Amniotic stem cell (primary cell): ENCODE data around the gene HNRNPUL2.

Experiments used
- DNase-seq: peaks from one replicate; lab custom pipeline; 2025; lab: John Stamatoyannopoulos, UW

HNRNPUL2 gene

DNA sequence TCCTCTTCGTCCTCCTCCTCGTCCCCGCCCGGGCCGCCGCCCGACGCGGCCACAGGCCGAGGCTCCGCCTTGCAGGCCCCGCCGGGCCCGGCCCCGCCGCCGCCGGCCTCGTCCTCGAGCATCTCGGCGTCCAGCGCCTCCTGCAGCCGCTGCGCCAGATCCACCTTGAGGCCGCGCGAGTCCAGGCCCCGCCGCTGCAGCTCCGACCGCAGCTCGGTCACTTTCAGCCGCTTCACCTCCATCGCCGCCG is 417 bp downstream of the HNRNPUL2 start:
- DNase-seq = no peak

DNA sequence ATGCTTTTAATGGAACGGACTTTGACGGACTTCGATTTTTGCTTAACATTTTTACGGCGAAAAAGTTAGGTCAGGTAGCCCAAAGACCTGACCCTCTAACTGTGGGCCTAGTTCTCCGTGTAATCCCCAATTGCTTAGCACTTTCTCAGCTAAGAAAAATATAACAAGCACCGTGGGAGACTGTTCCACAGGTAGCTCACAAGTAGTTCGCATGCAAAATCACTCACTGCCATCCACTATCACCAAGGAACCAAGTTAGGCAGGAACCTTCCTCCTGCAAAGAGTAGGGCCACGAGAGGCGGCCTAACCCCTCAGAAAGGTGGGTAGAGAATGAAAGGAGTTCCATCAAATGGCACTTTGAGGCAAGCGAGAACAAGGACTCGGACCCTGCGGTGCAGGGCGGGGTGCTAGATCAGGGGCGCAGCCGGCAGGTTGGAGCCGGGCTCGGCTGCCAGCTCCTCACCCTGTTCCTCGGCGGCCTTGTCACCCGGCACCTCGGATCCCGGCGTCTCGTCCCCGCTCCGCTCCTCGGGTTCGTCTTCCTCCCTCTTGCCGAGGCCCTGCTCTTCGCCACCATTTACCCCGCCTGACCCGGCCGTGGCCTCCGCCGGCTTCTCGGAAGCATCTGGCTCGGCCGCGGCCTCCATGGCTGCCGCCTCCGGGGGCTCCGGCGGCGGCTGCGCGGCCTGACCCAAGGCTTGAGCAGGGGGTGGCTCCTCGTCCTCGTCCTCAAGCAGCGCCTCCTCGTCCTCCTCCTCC is 922 bp downstream of the HNRNPUL2 start:
- no peak for DNase-seq

DNA sequence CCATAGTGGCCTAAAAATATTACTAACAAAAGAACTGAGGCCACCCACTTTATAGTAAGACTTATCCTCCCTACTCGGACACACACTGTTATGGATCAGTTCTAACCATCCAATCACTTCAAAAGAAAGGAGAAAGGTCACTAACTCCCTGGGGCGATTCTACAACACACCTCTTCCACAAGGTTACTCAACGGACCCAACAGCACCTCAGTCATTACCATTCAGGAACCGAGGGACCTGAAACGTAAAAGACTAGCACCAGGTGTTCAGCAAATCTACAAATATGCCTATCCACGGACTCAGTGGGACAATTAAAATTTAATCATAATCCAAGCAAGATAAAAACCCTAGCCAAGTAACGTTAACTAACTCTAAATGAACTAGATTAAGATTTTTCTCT is 1.6 kb downstream of the HNRNPUL2 start:
- DNase-seq = no peak

DNA sequence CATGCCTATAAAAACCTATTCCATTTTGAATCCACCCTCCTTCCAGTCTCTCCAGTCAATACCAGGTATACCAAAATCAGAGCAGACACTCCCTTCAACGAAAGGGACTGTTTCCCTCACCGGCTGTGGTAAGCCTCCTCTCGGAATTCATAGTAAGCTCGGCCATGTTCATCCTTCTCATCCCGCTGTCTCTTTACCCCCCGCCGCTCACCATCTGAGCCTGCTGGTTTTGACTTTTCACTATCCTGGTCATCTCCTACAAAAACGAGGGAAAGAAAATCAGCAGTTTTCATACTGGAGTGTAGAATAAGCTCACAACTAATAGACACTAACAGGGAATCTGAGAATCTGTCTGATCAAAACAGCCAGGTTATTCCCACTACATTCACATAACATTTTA is 3.1 kb downstream of the HNRNPUL2 start:
- no peak for DNase-seq

DNA sequence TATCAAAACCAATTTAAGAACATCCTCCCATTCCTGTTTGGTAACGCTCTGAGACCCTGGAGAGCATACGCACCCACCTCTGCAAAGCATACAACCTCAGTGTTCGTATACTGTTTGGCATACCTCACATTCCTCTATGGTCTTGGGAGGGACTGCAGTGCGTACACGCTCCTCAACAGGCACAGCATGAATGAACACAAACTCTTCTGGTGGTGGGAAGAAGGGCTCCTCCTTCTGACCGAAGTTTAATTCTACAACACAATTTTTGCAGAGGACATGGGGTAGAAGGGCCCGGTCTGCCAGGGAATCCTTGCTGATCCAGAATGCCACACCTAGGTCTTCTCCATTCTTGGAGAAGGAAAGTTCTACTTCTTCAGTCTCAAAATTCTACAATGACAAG is 5.3 kb downstream of the HNRNPUL2 start:
- DNase-seq = no peak

DNA sequence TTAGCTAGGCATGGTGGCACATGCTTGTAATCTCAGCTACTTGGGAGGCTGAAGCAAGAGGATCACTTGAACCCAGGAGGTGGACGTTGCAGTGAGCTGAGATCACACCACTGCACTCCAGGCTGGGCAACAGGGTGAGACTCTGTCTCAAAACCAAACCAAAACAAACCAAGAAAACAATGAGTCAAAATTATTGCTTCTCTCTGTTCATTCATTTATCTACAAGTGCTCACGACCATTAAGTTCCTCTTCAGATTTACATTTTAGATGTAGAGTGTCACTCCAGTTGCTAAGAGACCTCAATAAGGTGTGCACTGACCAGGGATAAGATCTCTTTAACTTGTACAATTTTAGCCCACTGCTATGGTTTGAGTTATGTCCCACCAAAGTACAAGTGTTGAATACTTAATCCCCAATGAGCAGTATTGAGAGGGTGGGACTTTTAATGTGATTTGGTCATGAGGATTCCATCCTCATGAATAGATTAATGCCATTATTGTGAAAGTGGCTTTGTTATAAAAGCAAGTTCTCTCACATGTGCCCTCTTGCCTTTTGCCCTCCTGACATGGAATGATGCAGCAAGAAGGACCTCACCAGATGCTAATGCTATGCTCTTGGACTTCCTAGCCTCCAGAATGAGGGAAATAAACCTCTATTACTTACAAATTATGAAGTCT is 7.8 kb downstream of the HNRNPUL2 start:
- DNase-seq = no peak

DNA sequence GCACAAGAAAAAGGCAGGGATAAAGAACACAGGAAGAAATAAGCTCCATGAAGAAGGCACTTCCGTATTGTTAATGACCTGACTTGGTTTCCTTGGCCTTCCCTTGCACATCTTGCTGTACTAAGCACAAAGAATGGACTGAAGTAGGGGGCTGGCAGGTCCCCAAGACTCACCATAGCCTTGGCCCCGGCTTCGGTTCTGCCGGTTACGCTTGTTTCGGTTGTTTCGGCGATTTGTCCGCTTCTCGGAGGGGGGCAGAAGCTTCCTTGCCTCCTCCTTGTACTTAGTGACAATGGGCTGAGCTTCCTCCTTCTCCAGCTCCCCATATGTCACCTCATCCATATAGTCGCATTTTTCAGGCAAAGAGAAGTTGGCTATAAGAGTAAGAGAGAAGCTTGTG is 10.4 kb downstream of the HNRNPUL2 start:
- DNase-seq = no peak

DNA sequence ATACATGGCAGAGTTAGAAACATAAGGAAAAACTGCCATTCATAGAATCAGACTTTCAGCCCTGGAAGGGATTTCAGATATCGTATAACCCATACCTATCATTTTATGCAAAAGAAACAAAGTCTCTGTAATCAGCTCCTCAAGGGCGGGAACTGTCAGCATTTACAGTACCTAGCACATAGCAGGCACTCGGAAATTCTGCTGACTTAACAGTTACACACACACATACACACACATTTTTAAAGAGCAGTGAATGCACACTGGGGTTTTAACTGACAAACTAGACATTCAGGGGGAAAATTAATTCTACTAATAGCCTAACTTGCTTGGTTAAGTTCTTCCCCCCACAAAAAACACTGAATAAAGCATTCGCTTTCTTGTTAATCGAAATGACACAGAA is 11.1 kb downstream of the HNRNPUL2 start:
- DNase-seq = no peak

DNA sequence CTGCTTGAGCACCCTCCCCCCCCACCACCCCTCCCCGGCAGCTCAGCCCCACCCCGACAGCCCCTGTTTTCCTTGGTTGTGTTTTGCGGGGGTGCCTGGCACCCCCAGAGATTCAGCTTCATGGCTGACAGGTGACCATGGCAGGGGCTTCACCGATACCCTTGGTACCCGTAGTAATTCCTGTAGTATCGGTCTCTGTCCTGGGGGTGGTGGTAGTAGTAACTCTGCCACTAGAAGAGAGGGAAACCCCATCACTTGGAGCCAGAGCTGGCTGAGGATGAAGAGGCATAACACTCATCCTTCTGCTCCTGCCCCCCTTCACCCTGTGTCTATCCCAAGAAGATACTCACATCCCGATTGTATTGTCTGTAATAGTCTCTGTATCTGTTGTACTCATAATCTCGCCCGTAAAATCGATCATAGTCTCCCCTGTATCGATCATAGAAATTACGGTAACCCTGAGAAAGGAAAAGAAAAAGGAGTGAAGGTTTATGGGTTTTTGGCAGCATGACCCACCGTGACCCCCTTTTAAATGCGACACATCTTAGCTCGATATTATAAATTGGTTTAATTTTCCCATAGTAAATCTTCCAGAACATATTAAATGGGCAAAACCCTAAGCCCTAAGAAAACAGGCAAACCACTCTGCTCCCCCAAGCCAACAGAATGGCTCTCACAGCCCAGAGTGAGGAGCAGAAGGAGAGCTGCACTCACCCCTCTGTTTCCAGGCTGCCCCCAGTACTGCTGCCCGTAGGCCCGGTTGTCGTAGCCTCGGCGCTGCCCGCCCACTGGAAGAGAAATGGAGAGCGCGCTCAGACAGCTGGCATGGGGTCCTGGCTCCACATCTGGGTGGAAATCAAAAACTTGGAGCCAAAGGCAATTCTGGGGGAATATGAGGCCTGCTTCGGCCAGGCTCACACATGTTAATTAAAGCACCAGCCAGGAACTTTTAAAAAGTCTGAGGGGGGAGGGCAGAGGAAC is 11.8 kb downstream of the HNRNPUL2 start:
- no peak for DNase-seq

DNA sequence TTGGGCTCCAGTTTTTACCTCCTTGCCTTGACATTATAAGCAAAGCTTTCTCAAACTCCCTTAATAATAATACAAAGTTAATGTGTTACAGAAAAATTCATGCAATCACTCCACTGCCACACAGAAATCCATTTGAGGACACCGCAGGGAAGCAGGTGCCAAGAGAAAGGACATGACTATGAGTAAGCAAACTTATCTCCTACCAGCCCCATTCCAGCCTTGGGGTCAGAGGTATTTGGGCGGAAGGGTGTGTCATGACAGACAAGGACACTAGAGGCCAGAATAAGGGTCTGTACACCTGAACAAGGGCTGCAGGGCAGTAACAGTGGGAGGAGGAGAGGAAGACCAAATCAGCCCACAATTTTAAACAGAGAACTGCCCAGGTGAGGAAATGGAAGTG is 13.9 kb downstream of the HNRNPUL2 start:
- DNase-seq = no peak

DNA sequence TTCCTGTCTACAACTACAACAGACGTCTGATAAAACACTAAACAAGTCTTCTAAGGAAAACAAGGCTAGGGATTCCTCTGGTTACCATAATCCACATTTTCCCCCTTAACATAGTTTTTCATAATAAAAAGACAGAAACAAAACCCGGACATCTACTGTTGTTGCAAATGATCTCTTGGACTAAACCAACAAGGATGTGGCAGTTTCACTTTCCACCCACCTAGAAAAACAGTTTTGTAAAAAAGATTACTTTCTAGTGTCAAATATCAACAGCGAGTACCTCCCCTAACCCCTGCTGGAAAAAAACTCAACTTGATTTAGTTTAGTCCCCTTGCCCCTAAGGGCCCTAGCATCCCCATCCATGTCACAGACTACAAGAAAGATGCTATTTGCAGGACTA is 14.4 kb downstream of the HNRNPUL2 start:
- no peak for DNase-seq

DNA sequence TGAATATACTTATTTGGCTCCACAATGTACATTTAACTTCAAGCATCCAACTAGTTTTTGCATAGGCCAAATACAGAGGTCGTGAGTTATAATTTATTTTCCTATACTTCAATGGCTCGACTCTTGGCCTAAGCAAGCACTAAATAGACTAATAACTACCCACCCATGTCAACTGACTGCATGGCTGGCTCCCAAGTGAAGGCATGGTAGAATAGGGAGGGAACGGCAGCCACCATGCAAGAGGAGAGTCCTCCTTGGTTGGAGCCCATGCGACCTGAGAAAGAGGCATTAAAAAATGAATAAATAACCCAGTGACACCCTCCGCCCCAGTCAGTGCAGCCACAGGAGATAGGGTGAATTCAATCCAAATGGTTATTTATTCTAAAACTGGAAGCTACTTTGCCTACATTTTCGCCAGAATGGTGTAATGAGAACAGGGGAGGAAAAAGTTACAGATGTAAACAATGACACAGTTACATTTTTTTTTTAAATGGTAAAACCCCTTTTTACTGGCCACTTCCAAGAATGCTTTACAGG is 14.9 kb downstream of the HNRNPUL2 start:
- DNase-seq = no peak

DNA sequence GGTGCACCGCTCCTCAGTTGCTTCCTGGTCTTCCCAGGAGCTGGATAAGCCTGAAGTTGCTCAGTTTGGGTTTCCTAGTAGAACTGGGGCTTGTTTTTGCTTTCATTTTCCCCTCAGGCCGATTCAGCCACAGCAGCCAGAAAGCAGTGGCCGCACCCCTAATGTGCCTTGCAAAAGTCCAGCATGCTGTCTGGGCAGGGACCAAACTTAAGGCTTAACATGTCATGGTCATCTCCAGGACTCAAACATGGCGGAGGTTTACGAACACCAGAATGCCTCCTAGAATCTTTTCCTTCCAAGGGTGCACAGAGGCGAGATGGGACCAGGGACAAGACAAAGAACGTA is 17.3 kb downstream of the HNRNPUL2 start:
- DNase-seq = no peak

DNA sequence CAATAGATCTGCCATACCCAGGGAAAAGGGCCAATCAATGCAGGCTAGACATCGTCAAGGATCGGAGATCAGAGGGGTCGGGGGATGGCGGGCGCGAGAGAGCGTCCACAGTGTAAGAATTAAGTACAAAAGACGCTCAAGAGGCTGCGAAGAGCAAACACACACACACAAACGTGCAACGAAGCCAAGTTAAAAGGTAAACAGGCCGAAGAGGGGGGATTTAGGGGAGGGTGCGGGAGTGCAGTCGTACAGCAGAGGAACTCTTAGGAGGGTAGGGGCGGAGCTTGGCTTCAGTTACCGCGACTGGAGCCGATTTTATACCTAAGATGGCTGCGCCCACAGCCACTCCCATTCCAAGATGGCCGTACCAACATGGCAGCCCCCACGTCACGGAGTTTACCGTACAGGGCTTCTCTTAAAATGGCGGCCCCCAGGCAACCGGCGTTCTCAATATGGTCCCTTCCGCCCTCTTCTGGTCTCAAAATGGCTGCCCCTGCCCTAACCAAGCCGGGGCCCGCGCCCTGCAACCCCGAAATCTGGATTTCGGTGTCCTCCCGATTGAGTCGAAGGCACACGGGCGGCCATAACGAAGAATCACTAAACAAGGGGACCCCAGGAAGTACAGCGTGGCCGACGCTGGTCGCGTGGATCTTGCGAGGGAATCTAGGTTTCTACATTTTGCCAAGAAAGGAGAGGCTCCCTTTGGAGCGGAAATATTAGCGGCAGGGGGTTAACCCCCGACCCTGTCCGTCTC is 17.8 kb downstream of the HNRNPUL2 start:
- DNase-seq = peak; percentile 92

DNA sequence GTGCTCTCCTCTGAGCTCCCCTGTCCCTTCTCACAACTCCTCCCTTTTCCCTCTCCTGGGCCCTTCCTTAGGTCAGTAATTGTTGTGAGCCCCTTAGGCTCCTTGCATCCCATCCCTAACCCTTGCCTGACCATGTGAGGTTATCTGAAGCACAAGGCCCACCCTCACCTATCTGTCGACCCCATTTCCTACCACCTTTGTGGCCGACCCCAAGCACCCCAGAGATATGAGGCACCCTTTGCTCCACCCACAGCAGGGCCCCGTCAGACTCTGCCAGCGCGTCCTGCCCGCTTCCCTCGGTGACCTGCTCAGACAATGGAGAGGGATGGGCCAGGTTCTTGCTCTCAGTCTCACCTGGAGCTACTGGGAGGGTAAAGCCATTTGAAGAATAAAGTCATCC is 18.5 kb downstream of the HNRNPUL2 start:
- DNase-seq = no peak

DNA sequence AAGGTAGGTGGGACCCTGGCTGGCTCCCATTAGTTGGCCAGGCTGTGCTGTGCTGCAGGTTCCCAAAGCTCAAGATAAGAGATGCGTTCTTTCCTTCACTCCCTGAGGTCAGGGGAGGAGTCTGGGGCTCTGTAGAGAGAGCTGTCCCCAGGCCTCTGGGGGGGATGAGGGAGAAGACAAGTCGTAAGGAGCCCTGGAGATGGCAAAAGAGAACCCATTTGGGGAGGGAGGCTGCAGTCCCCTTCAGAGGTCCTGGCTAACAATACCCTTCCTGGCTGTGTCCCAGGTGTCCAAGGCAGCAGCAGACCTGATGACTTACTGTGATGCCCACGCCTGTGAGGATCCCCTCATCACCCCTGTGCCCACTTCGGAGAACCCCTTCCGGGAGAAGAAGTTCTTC is 18.9 kb downstream of the HNRNPUL2 start:
- DNase-seq = no peak

DNA sequence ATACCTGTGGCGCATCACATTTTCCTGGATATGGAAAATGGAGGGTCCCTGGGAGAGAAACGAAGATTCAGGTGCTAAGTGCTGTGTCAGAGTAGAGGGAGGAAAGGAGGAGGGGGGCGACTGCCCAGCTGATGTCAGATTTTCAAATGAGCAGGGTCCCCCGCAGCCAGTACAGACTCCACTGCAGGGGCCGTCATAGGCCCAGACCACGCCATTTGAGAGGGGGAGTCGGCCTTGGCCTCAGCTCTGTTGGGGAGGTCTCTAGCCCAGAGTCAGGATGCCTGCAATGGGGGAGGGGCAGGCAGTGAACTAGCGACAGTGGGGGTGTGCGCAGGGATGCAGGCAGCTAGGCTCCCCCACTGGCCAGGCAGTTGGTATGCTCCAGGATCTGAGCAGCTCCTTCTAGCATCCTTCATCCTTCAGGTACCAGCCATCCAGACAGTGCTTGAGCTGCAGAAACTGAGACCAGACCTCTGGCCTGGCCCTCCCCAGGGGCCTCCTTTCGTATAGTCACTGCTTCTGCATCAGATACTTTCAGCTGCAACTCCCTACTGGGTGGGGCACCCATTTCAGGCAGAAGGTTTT is 19.9 kb downstream of the HNRNPUL2 start, which contains the start of the genes BSCL2 and GNG3:
BSCL2 (minus strand) TSS at position 148 of the 585 bp plus-strand sequence. CDS start 229 bp downstream, outside the sequence.
GNG3 (plus strand) TSS at position 400 of the 585 bp plus-strand sequence. CDS start 620 bp downstream, outside the sequence.
- no peak for DNase-seq

DNA sequence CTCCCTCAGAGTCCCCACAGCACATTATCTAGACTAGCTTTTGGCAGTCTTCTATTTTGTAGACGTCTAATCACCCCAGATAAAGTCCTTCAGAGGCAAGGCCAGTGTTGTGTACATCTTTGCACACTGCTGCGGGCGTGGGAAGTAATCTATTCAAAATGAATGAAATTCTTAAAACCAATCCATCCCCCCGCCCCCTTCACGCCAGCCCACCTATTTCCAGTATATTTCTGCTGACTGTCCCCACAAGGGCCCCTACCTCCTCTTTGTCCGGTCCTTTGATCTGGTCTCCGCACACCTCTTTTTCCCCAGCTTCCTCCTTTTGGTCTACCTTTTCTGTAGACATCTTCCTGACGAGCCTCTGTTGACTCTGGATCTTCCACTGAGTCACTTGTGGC is 20.4 kb downstream of the HNRNPUL2 start:
- DNase-seq = no peak

DNA sequence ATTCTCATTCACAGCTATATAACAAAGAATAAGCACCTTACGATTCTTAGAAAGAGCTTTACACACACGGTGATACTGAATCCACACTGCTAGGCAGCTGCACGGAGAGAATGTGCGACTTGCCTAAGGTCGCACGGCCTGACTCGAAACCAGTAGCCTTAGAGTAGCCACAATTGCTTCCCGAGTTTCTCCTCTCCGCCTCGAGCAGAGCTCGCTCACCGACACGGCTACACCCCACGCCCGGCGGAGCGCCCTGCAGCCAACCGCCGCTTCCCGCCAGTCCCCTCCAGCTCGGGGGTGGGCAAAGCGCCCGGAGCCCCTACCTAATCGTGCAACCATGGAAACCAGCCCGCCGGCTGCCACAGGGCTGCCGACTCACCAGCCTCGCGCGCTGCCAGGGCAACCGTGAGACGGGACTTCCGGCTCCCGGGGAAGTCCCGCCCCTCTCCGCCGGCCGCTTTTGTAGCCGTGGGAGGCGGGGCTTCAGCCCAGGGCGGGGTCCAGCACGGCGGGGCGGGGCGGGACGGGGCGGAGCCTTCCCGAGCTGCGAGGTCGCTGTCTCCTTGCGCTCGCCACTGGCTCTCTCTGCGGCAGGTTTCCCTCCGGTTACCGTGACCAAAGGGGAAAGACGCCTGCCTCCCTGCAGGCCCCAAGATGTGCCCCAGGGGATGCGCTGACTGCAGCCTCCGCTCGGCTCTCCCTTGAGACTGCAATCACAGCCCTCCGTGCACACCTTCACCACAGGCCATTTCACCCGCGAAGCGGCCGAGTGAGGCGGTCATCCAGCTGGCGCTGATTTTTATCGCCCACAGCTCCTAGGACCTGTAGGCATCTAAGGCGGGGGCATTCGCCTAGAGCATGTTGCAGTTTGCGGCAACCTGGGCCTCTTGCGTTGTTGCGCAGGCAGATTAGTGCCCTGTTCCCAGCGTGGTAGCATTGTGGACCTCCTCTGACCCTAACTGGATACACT is 21.1 kb downstream of the HNRNPUL2 start:
- peak; percentile 91 for DNase-seq

DNA sequence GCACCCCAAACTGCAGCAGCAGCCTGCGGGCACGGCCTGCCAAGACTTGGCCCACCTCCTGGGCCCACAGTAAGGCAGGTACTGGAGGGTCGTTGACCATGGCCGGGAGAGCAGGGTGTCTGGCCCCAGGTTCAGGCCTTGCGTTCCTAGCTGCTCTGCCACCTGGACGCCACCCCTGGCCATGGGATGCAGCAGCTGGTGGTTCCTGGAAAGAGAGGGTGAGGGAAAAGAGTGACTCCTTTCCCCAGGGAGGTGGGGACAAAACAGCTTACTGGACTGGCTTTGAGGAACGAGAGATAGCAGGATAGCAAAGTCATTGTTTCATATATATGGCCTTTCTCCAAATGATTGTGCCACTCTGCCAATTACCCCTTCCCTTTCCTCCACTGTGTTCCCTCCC is 21.8 kb downstream of the HNRNPUL2 start:
- no peak for DNase-seq
